NCI-H1417 (cell line): Measurements from ENCODE around the gene RAPGEF3.

Experiments used
- DNase-seq, 3 experiments: peaks; one replicate each; lab custom pipeline; 2025; lab: John Stamatoyannopoulos, UW

RAPGEF3 gene

GRCh38 chr12:47790676-47791350, 32.1 kb upstream of the RAPGEF3 start:
- DNase-seq = no peak

GRCh38 chr12:47789712-47790489, 31.2 kb upstream of the RAPGEF3 start:
- DNase-seq = no peak

- DNase-seq = no peak
Measured at GRCh38 chr12:47789141-47789540, 30.5 kb upstream of the RAPGEF3 start.

- DNase-seq = no peak
Measured at GRCh38 chr12:47787596-47788319, 29.1 kb upstream of the RAPGEF3 start.

GRCh38 chr12:47786662-47787280, 28.1 kb upstream of the RAPGEF3 start:
- DNase-seq = no peak

- no peak for DNase-seq
Measured at GRCh38 chr12:47785887-47786661, 27.4 kb upstream of the RAPGEF3 start.

GRCh38 chr12:47785036-47785886, 26.6 kb upstream of the RAPGEF3 start:
- no peak for DNase-seq

GRCh38 chr12:47783821-47784819, 25.4 kb upstream of the RAPGEF3 start:
- no peak for DNase-seq

- no peak for DNase-seq
Measured at GRCh38 chr12:47783024-47783755, 24.5 kb upstream of the RAPGEF3 start.

GRCh38 chr12:47782372-47782770, 23.7 kb upstream of the RAPGEF3 start:
- DNase-seq = no peak

GRCh38 chr12:47781479-47782371, 23.0 kb upstream of the RAPGEF3 start:
- DNase-seq = peak; percentile 66 to 79 (median 70)

- DNase-seq = no peak
Measured at GRCh38 chr12:47779943-47780504, 21.3 kb upstream of the RAPGEF3 start.

GRCh38 chr12:47779301-47779942, 20.7 kb upstream of the RAPGEF3 start:
- peak; percentile 79 to 92 (median 90) for DNase-seq

GRCh38 chr12:47778881-47779280, 20.2 kb upstream of the RAPGEF3 start:
- no peak for DNase-seq

- DNase-seq = peak in 1 of 3 experiments; percentile 10
Measured at GRCh38 chr12:47777741-47778558, 19.3 kb upstream of the RAPGEF3 start.

GRCh38 chr12:47777151-47777550, 18.5 kb upstream of the RAPGEF3 start:
- DNase-seq = no peak
